GM18502 (cell line): ENCODE data around the gene TRABD.

Experiments
- ATAC-seq: cut with Tn5 transposase; IDR thresholded peaks from one replicate; pipeline ENCODE4 v1.9.1; 2021; ENCODE audit warnings: mild to moderate bottlenecking; ENCODE audit not compliant: unreplicated experiment, poor library complexity

TRABD gene

DNA sequence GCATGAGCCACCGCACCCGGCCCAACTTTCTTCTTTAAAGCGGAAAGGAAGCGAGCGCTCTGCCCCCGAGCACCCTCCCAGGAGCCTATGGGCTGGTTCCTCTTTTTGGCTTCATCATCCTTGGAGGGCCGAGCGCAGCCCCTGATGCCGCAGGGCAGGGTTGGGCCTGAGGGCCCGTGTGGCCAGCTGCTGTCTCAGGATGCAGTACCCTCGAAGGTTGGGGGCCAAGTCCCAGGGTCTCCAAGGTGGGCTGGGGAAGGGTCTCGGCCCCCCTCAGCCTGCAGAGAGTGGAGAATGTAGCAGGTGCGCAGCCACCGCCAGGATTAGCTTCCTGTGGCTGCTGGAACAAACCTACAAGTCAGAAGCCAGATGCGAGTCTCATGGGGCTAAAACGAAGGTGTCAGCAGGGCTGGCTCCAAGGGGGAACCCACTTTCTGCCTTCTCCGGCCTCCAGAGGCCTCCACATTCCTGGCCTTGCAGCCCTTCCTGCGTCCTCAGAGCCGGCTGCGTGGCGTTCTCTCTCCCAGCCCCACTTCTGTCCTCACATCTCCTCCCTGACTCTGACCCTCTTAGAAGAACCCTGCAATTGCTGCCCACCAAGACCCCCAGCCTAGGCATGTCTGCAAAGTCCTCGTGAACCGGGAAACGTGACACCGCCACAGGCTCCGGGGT lies 12.3 kb upstream of the TRABD start:
- no peak for ATAC-seq

GRCh38 chr22:50173983-50174355 lies 11.7 kb upstream of the TRABD start:
- ATAC-seq = no peak

DNA sequence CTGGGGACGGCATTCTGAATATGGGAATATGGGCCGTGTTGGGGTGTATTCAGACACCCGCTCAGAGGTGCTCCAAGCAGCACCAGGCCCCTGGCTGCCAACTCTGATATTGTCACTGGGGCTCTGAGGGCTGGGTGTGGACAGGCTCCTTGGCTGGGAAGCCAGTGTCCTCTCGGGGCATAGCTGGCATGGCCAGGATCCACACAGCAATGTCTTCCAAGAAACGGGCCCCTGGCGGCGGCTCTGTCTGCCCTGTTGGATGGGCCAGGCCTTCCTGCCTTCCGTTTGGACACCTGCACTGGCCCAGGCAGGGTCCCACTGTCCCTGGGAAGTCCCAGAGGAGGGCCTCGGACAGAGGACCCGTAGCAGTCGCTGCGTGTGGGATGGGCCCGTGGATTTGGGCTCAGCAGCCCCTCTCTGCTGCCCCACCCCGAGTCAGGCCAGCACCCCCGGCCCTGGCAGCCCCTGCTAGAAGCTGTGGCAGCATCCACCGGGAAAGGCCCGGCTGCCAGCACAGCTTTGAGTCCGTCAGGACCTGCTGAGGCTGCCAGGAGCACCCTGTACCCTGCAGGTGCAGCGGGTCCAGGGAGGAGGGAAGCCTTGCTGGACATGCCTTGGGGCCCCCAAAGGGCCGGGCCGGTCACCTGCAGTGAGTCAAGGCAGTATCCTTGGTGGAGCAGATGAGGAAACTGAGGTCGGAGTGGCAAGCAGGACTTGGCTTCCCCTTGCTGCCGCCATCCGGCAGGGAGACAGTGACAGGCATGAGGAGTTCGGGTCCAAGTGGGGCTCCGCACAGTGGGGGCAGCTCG lies 11.1 kb upstream of the TRABD start:
- no peak for ATAC-seq

DNA sequence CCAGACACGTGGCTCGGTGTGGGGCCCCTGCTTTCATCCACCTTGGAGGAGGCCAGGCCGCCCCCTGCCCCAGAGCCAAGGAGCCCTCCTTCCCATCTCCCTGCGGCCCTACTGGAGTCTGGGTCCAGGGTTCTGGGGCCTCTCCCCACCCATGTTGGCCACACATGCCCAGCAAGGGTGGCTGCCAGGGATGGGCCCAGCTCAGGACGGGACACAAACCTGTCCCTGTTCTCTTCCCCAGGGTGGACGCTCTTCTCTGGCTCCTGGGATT lies 10.6 kb upstream of the TRABD start:
- ATAC-seq = no peak

GRCh38 chr22:50175921-50176849 lies 9.5 kb upstream of the TRABD start:
- no peak for ATAC-seq

GRCh38 chr22:50176850-50177536 lies 8.7 kb upstream of the TRABD start:
- no peak for ATAC-seq

DNA sequence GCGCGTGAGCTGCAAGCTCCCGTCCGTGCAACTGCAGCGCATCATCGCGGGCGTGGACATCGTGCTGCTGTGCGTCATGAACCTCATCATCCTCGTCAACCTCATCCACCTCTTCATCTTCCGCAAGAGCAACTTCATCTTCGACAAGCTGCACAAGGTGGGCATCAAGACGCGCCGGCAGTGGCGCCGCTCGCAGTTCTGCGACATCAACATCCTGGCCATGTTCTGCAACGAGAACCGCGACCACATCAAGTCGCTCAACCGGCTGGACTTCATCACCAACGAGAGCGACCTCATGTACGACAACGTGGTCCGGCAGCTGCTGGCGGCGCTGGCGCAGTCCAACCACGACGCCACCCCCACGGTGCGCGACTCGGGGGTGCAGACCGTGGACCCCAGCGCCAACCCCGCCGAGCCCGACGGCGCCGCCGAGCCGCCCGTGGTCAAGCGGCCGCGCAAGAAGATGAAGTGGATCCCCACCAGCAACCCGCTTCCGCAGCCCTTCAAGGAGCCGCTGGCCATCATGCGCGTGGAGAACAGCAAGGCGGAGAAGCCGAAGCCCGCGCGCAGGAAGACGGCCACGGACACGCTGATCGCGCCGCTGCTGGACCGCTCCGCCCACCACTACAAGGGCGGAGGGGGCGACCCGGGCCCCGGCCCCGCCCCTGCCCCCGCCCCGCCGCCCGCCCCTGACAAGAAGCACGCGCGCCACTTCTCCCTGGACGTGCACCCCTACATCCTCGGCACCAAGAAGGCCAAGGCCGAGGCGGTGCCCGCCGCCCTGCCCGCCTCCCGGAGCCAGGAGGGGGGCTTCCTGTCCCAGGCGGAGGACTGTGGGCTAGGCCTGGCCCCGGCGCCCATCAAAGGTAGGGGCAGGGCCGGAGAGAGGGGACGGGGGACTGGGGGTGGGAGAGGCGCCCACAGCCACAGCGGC lies 7.9 kb upstream of the TRABD start:
- no peak for ATAC-seq

DNA sequence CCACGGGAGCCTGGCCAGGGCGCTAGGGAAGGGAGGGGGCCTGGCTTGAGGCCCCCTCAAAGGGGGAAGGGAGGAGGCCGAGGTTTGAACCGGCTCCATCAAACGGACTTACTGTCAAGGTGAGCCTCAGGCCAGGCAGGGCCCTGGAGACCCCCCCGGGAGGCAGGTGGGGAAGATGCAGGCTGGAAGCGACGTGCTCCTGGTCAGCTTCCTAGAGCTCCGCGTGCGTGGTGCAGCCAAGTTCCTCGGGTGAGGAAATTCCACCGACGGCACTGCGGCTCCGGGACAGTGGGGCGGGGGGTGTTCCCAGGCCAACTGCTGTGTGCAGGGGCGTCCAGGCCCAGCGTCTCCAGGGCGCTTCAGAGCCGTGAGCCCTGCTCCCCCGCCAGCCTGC lies 7.2 kb upstream of the TRABD start:
- no peak for ATAC-seq

DNA sequence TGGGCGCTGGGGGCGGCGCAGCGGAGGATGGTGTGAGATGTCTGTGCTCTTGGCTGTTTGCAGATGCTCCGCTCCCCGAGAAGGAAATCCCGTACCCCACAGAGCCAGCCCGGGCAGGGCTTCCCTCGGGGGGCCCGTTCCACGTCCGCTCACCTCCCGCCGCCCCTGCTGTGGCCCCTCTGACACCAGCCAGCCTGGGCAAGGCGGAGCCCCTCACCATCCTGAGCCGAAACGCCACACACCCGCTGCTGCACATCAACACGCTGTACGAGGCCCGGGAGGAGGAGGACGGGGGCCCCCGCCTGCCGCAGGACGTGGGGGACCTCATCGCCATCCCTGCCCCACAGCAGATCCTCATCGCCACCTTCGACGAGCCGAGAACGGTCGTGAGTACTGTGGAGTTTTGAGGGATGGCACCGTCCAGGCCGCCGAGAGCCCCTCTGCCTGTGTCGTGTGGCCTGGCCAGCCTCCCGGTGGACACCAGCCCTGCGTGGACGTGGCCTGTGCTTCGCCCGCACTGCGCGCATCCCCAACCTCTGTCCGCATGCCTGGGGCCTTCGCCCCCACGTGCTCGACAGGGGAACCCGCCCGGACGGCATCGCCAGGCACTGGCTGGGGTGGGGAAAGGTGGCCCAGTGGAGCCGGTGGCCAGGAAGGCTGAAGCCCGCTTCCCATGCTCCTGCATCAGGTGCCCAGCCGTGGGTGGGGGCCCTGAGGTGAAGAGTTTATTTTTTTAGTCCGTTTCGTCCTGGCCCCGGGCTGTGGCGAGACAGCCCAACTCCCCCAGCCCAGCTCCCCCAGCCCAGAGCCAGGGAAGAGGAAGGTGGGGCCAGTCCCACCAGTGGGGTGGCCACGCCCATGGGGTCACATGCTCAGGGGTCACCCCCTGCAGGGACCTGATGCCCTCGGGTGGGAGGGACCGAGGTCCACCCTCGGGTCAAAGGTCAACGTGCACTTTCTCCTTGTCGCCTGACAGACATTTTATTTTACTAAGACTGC lies 6.5 kb upstream of the TRABD start:
- ATAC-seq = no peak

DNA sequence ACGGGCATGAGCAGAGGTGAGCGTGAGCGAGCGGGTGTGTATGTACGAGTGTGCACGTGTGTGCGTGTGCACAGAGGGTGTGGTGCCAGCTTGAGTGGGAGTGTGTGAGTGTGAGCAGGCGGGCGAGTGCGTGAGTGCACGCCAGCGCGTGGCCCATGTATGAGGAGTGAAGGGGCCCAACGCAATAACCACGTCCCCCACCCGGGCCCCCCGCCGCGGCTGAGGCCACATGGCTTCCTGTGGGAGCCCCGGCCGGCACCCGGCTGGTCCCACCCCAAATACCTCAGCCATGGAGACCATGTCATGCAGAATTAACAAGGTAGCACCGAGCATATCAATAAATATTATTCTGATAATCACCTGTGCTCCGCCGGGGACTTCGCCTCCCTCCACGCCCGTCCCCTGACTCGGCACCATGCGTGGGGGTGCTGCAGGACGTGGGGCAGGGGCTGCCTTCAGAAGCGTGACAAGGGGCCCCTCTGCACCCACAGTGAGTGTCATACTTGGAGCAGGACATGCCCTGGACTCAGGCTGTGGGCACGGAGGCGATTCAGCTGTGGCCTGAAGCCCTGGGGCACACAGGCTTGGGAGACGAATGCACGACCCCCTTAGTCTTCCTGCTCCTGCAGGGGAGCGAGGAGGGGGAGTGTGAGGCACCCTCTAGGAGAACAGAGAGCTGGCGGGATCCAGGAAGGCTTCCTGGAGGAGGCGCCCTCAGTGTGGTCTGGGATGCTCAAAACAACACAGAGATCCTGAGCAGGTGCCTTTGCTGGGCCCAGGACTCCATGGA lies 5.6 kb upstream of the TRABD start:
- ATAC-seq = no peak

GRCh38 chr22:50180727-50181521 lies 4.8 kb upstream of the TRABD start:
- no peak for ATAC-seq

DNA sequence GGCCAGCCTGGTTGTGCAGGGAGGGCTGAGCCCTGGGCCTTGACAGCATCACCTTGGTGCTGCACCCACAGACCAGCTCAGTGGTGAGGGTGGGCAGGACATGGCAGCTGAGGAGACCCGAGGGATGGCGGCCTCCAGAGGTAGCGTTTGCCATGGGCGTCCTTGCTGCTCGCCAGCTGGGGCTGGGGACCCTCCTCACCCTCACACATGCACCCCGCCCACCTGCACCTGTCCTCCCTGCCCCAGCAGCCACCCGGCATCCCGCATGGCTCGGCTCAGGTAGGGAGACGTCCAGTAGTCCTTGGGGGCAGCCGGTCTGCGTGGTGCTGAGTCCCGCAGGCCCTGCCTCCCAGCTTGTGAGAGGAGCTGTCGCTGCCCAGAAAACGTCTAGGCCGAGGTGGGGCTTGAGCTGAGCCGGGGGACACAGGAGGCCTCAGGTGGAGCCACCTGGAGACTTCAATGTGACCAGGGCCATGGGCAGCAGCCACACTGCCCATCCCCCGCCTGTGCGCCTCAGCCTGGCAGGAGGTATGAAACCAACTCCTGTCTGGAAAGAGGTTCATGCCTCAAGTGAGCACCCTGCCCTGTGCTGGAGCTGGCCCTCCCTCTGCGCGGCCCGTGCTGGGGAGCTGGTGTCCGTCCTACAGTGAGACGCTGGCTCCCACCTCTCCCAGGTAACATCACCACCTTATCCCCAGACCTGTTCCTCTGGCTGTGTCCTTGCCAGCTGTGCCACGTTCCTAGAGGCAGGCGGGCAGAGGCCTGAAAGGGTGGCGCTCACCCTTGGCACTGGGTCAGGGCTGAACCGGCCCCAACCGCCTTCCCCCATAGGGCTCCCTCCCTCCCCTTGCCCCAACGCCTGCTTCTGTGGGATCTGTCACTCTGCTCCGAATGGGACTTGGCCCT lies 3.3 kb upstream of the TRABD start:
- ATAC-seq = no peak

- ATAC-seq = no peak
These were observed 2.4 kb upstream of the TRABD start for GRCh38 chr22:50183141-50183971.

GRCh38 chr22:50184004-50184901 lies 1.5 kb upstream of the TRABD start:
- ATAC-seq = no peak
